Liver (tissue), 9 donors: ENCODE data around the gene PPP1R2B. TPM values are rescaled to one million over a fixed set of nuclear protein-coding genes. Genes with fewer than 3 reads are reported as not detected.

Experiments used
- DNase-seq: peaks from one replicate; pipeline ENCODE4 v3.0.0-alpha.2; 2017; ENCODE audit warnings: low spot score
- H3K27ac ChIP-seq, 2 donors: one replicate each; pipeline ENCODE4 v1.7.0; 2013; ENCODE audit warnings: inconsistent platforms in 2 of 2, low read length in 2 of 2, control low read depth in 1 of 2, low read depth in 1 of 2, mild to moderate bottlenecking in 1 of 2
- H3K27me3 ChIP-seq, 4 donors: one replicate each; pipeline versions ENCODE4 v1.6.1 to v1.7.0; 2013; ENCODE audit warnings: low read length in 3 of 4, inconsistent platforms in 1 of 4, mild to moderate bottlenecking in 1 of 4, moderate library complexity in 1 of 4; ENCODE audit not compliant: control insufficient read depth in 4 of 4, insufficient read depth in 4 of 4
- H3K36me3 ChIP-seq, 4 donors: one replicate each; pipeline versions ENCODE4 v1.6.1 to v1.7.0; 2013; ENCODE audit warnings: low read length in 3 of 4, mild to moderate bottlenecking in 3 of 4, low read depth in 1 of 4, moderate library complexity in 1 of 4; ENCODE audit not compliant: control insufficient read depth in 4 of 4, insufficient read depth in 3 of 4
- H3K4me1 ChIP-seq, 4 donors: one replicate each; pipeline versions ENCODE4 v1.6.1 to v1.7.0; 2013; ENCODE audit warnings: low read length in 3 of 4, mild to moderate bottlenecking in 3 of 4, moderate library complexity in 1 of 4; ENCODE audit not compliant: control insufficient read depth in 4 of 4, insufficient read depth in 4 of 4
- H3K4me3 ChIP-seq, 3 donors: one replicate each; pipeline versions ENCODE4 v1.6.1 to v1.7.0; 2013; ENCODE audit warnings: low read length in 3 of 3, control low read depth in 1 of 3, low read depth in 1 of 3, mild to moderate bottlenecking in 1 of 3
- H3K9ac ChIP-seq, 2 donors: one replicate each; pipeline ENCODE4 v1.7.0; 2013; ENCODE audit warnings: low read length in 2 of 2, mild to moderate bottlenecking in 2 of 2, moderate library complexity in 2 of 2, control low read depth in 1 of 2, low read depth in 1 of 2
- H3K9me3 ChIP-seq, 4 donors: one replicate each; pipeline versions ENCODE4 v1.6.1 to v1.7.0; 2013; ENCODE audit warnings: low read length in 3 of 4; ENCODE audit not compliant: control insufficient read depth in 4 of 4
- ATF3 ChIP-seq: IDR thresholded peaks from 2 replicates; pipeline ENCODE4 v1.6.1; 2016; ENCODE audit warnings: antibody characterized with exemption
- CTCF ChIP-seq: fragments of 150-350 bp; IDR thresholded peaks from 2 replicates; pipeline ENCODE4 v1.5.1; 2017; ENCODE audit warnings: improper control_type of control experiment, low read depth, low read length; ENCODE audit not compliant: missing input control
- EGR1 ChIP-seq, 2 donors: IDR thresholded peaks; 2 replicates each; pipeline ENCODE4 v1.6.1; 2016 to 2018; ENCODE audit warnings: antibody characterized with exemption in 2 of 2, low read depth in 2 of 2
- FOXA1 ChIP-seq: IDR thresholded peaks from 2 replicates; pipeline ENCODE4 v1.6.1; 2016; ENCODE audit warnings: antibody characterized with exemption
- FOXA2 ChIP-seq: IDR thresholded peaks from 2 replicates; pipeline ENCODE4 v1.6.1; 2016; ENCODE audit warnings: antibody characterized with exemption
- GABPA ChIP-seq, 2 donors: IDR thresholded peaks in 1 of 2; conservative IDR thresholded peaks in 1 of 2; 2 replicates each; pipeline ENCODE4 v1.6.1; 2016; ENCODE audit warnings: antibody characterized with exemption in 2 of 2, mild to moderate bottlenecking in 1 of 2, moderate library complexity in 1 of 2
- HNF4A ChIP-seq, 2 donors: conservative IDR thresholded peaks; 2 replicates each; pipeline ENCODE4 v1.6.1; 2016; ENCODE audit warnings: antibody characterized with exemption in 2 of 2, mild to moderate bottlenecking in 2 of 2
- HNF4G ChIP-seq: IDR thresholded peaks from 2 replicates; pipeline ENCODE4 v1.6.1; 2016; ENCODE audit warnings: antibody characterized with exemption
- JUND ChIP-seq, 2 donors: IDR thresholded peaks; 2 replicates each; pipeline ENCODE4 v1.6.1; 2016; ENCODE audit warnings: antibody characterized with exemption in 2 of 2
- MAX ChIP-seq: IDR thresholded peaks from 2 replicates; pipeline ENCODE4 v1.6.1; 2016; ENCODE audit warnings: antibody characterized with exemption
- RAD21 ChIP-seq, 2 donors: IDR thresholded peaks; 2 replicates each; pipeline ENCODE4 v1.6.1; 2016; ENCODE audit warnings: antibody characterized with exemption in 2 of 2, mild to moderate bottlenecking in 2 of 2
- RXRA ChIP-seq, 2 donors: IDR thresholded peaks; 2 replicates each; pipeline ENCODE4 v1.6.1; 2017 to 2018; ENCODE audit warnings: antibody characterized with exemption in 2 of 2, mild to moderate bottlenecking in 1 of 2
- SP1 ChIP-seq: IDR thresholded peaks from 2 replicates; pipeline ENCODE4 v1.6.1; 2018; ENCODE audit warnings: antibody characterized with exemption, mild to moderate bottlenecking
- YY1 ChIP-seq: IDR thresholded peaks from 2 replicates; pipeline ENCODE4 v1.6.1; 2016; ENCODE audit warnings: antibody characterized with exemption, mild to moderate bottlenecking
- WGBS: extraction: QIAGEN DNeasy Blood & Tissue Kit; methylation state at CpG from one replicate; pipeline ENCODE4 v1.1.7; 2013; 5-methylcytosine and 5-hydroxymethylcytosine counted together
- polyA plus RNA-seq, 2 donors: library from polyadenylated mRNA; stranded (reverse) in 1 of 2; unstranded in 1 of 2; fragments of 200-250 nt in 1 of 2; fragments of >200 nt in 1 of 2; fragmentation: Nextera tagmentation in 1 of 2; extraction: Ambion mirVana in 1 of 2; gene quantifications; one replicate each; pipeline versions ENCODE4 v1.2.1 to v1.2.3, GENCODE V29; 2013 to 2015
- total RNA-seq, 2 donors: library from RNA; depleted of rRNA; stranded (reverse); fragments of >200 nt; gene quantifications; one replicate each; pipeline ENCODE4 v1.2.3, GENCODE V29; 2014
- TF ChIP-seq, protein P1 (sequence below): IDR thresholded peaks from 2 replicates; pipeline ENCODE4 v1.6.1; 2016; ENCODE audit warnings: antibody characterized with exemption
- TF ChIP-seq, protein P2 (sequence below): IDR thresholded peaks from 2 replicates; pipeline ENCODE4 v1.6.1; 2016; ENCODE audit warnings: antibody characterized with exemption, mild to moderate bottlenecking
- donor health status: healthy.
- donor health status: healthy.
- donor health status: healthy.
- donor health status: healthy.
- donor health status: healthy.

PPP1R2B gene
- total and polyA plus RNA-seq, 4 donors: not detected

- Histone ChIP-seq H3K36me3 (no peaks in the 10 kb centered on the region), H3K9me3 (peaks cover 2 to 14% (median 3%) of the 10 kb centered on the region in 4 donors), H3K27ac (no peak overlapping the region), H3K9ac (no peak overlapping the region), H3K4me1 (no peaks in the 10 kb centered on the region), H3K27me3 (no peaks in the 10 kb centered on the region), H3K4me3 (no peak overlapping the region)
- 75% methylated on average over 1 of the region's 1 CpG for WGBS
- no peak for TF ChIP-seq YY1
- TF ChIP-seq SP1: no peak
- TF ChIP-seq RAD21 (IDR thresholded peaks at IDR 0.05): no peak
- TF ChIP-seq GABPA (IDR thresholded peaks at IDR 0.05 in 1 of 2, conservative IDR thresholded peaks at IDR 0.05 in 1 of 2): no peak
- TF ChIP-seq RXRA (IDR thresholded peaks at IDR 0.05): no peak
- no peak for TF ChIP-seq FOXA1
- TF ChIP-seq MAX: no peak
- no peak for TF ChIP-seq EGR1 (IDR thresholded peaks at IDR 0.05; ENCODE audit: low read depth in 2 of 2)
- TF ChIP-seq, protein P1, sequence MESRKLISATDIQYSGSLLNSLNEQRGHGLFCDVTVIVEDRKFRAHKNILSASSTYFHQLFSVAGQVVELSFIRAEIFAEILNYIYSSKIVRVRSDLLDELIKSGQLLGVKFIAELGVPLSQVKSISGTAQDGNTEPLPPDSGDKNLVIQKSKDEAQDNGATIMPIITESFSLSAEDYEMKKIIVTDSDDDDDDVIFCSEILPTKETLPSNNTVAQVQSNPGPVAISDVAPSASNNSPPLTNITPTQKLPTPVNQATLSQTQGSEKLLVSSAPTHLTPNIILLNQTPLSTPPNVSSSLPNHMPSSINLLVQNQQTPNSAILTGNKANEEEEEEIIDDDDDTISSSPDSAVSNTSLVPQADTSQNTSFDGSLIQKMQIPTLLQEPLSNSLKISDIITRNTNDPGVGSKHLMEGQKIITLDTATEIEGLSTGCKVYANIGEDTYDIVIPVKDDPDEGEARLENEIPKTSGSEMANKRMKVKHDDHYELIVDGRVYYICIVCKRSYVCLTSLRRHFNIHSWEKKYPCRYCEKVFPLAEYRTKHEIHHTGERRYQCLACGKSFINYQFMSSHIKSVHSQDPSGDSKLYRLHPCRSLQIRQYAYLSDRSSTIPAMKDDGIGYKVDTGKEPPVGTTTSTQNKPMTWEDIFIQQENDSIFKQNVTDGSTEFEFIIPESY: no peak
- no peak for TF ChIP-seq FOXA2
- TF ChIP-seq JUND (IDR thresholded peaks at IDR 0.05): no peak
- TF ChIP-seq, protein P2, sequence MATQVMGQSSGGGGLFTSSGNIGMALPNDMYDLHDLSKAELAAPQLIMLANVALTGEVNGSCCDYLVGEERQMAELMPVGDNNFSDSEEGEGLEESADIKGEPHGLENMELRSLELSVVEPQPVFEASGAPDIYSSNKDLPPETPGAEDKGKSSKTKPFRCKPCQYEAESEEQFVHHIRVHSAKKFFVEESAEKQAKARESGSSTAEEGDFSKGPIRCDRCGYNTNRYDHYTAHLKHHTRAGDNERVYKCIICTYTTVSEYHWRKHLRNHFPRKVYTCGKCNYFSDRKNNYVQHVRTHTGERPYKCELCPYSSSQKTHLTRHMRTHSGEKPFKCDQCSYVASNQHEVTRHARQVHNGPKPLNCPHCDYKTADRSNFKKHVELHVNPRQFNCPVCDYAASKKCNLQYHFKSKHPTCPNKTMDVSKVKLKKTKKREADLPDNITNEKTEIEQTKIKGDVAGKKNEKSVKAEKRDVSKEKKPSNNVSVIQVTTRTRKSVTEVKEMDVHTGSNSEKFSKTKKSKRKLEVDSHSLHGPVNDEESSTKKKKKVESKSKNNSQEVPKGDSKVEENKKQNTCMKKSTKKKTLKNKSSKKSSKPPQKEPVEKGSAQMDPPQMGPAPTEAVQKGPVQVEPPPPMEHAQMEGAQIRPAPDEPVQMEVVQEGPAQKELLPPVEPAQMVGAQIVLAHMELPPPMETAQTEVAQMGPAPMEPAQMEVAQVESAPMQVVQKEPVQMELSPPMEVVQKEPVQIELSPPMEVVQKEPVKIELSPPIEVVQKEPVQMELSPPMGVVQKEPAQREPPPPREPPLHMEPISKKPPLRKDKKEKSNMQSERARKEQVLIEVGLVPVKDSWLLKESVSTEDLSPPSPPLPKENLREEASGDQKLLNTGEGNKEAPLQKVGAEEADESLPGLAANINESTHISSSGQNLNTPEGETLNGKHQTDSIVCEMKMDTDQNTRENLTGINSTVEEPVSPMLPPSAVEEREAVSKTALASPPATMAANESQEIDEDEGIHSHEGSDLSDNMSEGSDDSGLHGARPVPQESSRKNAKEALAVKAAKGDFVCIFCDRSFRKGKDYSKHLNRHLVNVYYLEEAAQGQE: no peak
- TF ChIP-seq CTCF: no peak
- no peak for TF ChIP-seq HNF4G
- no peak for TF ChIP-seq HNF4A (conservative IDR thresholded peaks at IDR 0.05)
- TF ChIP-seq ATF3: no peak
- no peak for DNase-seq
Measured at GRCh38 chr5:156871212-156871611, 21.1 kb downstream of the PPP1R2B start.
